A549 (cell line): Measurements from ENCODE around the gene SPAG17.

Experiments
- BCL3 ChIP-seq: fragments of >200 bp; sonication (Bioruptor Twin); formaldehyde crosslinking; IDR thresholded peaks from 3 replicates; pipeline ENCODE4 v1.6.1; 2016
- CTCF ChIP-seq: fragments of >200 bp; sonication (Bioruptor Twin); formaldehyde crosslinking; IDR thresholded peaks from 3 replicates; pipeline ENCODE4 v1.5.1; 2016
- ELK1 ChIP-seq: fragments of 150-350 bp; IDR thresholded peaks from 2 replicates; pipeline ENCODE4 v1.6.1; 2014; ENCODE audit warnings: low read depth, mild to moderate bottlenecking, low read length
- EP300 ChIP-seq, 2 experiments: fragments of >200 bp; sonication (Bioruptor Twin); formaldehyde crosslinking; IDR thresholded peaks; 2 replicates in 1 of 2; 3 replicates in 1 of 2; pipeline ENCODE4 v1.6.1; 2016 to 2017
- FOSL2 ChIP-seq, 2 experiments: fragments of 450-650 bp in 1 of 2; fragments of >200 bp in 1 of 2; sonication (Bioruptor Twin) in 1 of 2; formaldehyde crosslinking; IDR thresholded peaks; 2 replicates each; pipeline versions ENCODE4 v1.5.0 to v1.6.1; 2016 to 2020; ENCODE audit warnings: mild to moderate bottlenecking in 1 of 2, moderate library complexity in 1 of 2
- JUNB ChIP-seq: fragments of >200 bp; sonication (Bioruptor Twin); formaldehyde crosslinking; IDR thresholded peaks from 2 replicates; pipeline ENCODE4 v1.6.1; 2016
- KDM5A ChIP-seq: fragments of 200-600 bp; sonication (generic); IDR thresholded peaks from 2 replicates; pipeline ENCODE4 v1.6.1; 2016; ENCODE audit warnings: antibody characterized with exemption, mild to moderate bottlenecking
- POLR2A ChIP-seq: IDR thresholded peaks from 2 replicates; pipeline ENCODE4 v1.6.1; 2012; ENCODE audit warnings: mild to moderate bottlenecking, low read length
- POLR2AphosphoS2 ChIP-seq: conservative IDR thresholded peaks from 2 replicates; pipeline ENCODE4 v1.6.1; 2012; ENCODE audit warnings: low read length, improper control_type of control experiment, inconsistent platforms
- RAD21 ChIP-seq, 2 experiments: fragments of >200 bp in 1 of 2; sonication (Bioruptor Twin) in 1 of 2; formaldehyde crosslinking in 1 of 2; IDR thresholded peaks in 1 of 2; conservative IDR thresholded peaks in 1 of 2; 2 replicates in 1 of 2; 3 replicates in 1 of 2; pipeline ENCODE4 v1.6.1; 2012 to 2018; ENCODE audit warnings: inconsistent platforms in 1 of 2
- RARB ChIP-seq: fragments of 250-450 bp; sonication (Bioruptor Pico); IDR thresholded peaks from 2 replicates; pipeline ENCODE4 v1.8.0; 2021; ENCODE audit warnings: mild to moderate bottlenecking, moderate library complexity
- REST ChIP-seq: fragments of 200-600 bp; sonication (generic); IDR thresholded peaks from 2 replicates; pipeline ENCODE4 v1.6.1; 2016; ENCODE audit warnings: antibody characterized with exemption, mild to moderate bottlenecking, moderate library complexity

GRCh38 chr1:117971777-117972176 lies 213.3 kb downstream of the SPAG17 start:
- no peak for TF ChIP-seq ELK1
- TF ChIP-seq CTCF = no peak
- TF ChIP-seq RAD21 (conservative IDR thresholded peaks at IDR 0.05 in 1 of 2, IDR thresholded peaks at IDR 0.05 in 1 of 2) = no peak
- TF ChIP-seq BCL3 = no peak
- TF ChIP-seq JUNB = no peak
- TF ChIP-seq RARB (CRISPR knock-in tag) = no peak
- no peak for TF ChIP-seq POLR2AphosphoS2
- no peak for TF ChIP-seq KDM5A
- TF ChIP-seq REST = no peak
- TF ChIP-seq EP300 (IDR thresholded peaks at IDR 0.05) = no peak
- no peak for TF ChIP-seq POLR2A
- TF ChIP-seq FOSL2 (IDR thresholded peaks at IDR 0.05) = no peak
- no peak for TF ChIP-seq FOSL2 (CRISPR knock-in tag; IDR thresholded peaks at IDR 0.05)
